Tibial nerve (tissue), 4 donors: ENCODE measurements around the gene ATP9B. TPM values are rescaled to one million over a fixed set of nuclear protein-coding genes. Genes with fewer than 3 reads are reported as not detected.

ENCODE experiments used
- DNase-seq, 2 donors: peaks; one replicate each; pipeline ENCODE4 v3.0.0-alpha.2; 2019; ENCODE audit warnings: low spot score in 2 of 2
- H3K27ac ChIP-seq, 4 donors: fragments of 200-600 bp; sonication (generic) in 3 of 4; one replicate each; pipeline ENCODE4 v1.5.1; 2017 to 2019; ENCODE audit warnings: mild to moderate bottlenecking in 1 of 4
- H3K27me3 ChIP-seq, 2 donors: fragments of 200-600 bp; sonication (generic) in 1 of 2; one replicate each; pipeline versions ENCODE4 v1.5.1 to v1.6.0; 2017 to 2019
- H3K36me3 ChIP-seq, 3 donors: fragments of 200-600 bp; sonication (generic); one replicate each; pipeline ENCODE4 v1.5.1; 2018 to 2019
- H3K4me1 ChIP-seq, 4 donors: fragments of 200-600 bp; sonication (generic) in 3 of 4; one replicate each; pipeline ENCODE4 v1.5.1; 2017 to 2019
- H3K4me3 ChIP-seq, 4 donors: fragments of 200-600 bp; sonication (generic) in 3 of 4; one replicate each; pipeline ENCODE4 v1.5.1; 2017 to 2019; ENCODE audit warnings: mild to moderate bottlenecking in 1 of 4, moderate library complexity in 1 of 4
- H3K9me3 ChIP-seq, 4 donors: fragments of 200-600 bp; sonication (generic) in 3 of 4; one replicate each; pipeline ENCODE4 v1.5.1; 2017 to 2019
- EP300 ChIP-seq, 2 donors: sonication (generic); formaldehyde crosslinking; IDR thresholded peaks; one replicate each; pipeline ENCODE4 v1.6.1; 2017; ENCODE audit warnings: antibody characterized with exemption in 2 of 2, mild to moderate bottlenecking in 1 of 2
- POLR2A ChIP-seq, 2 donors: fragments of 450-650 bp; IDR thresholded peaks; one replicate each; pipeline ENCODE4 v1.6.1; 2017; ENCODE audit warnings: antibody characterized with exemption in 2 of 2, mild to moderate bottlenecking in 2 of 2, moderate library complexity in 2 of 2
- WGBS, 2 donors: methylation state at CpG; one replicate each; pipeline ENCODE4 v1.1.5; 2018; 5-methylcytosine and 5-hydroxymethylcytosine counted together
- total RNA-seq, 4 donors: library from RNA; depleted of rRNA; stranded (reverse); fragments of >200 nt; gene quantifications; one replicate each; pipeline ENCODE4 v1.1.0, GENCODE V29; 2016
- TF ChIP-seq, protein P1 (sequence below), 5 experiments: fragments of 200-600 bp in 3 of 5; fragments of 450-650 bp in 2 of 5; sonication (generic) in 3 of 5; IDR thresholded peaks; one replicate each; pipeline ENCODE4 v1.5.1; 2016 to 2019; ENCODE audit warnings: antibody characterized with exemption in 5 of 5, mild to moderate bottlenecking in 3 of 5, moderate library complexity in 2 of 5

ATP9B gene
- total RNA-seq, 4 donors from 2014 or later, result 56.9 to 68.7 (median 59.8) TPM

DNA sequence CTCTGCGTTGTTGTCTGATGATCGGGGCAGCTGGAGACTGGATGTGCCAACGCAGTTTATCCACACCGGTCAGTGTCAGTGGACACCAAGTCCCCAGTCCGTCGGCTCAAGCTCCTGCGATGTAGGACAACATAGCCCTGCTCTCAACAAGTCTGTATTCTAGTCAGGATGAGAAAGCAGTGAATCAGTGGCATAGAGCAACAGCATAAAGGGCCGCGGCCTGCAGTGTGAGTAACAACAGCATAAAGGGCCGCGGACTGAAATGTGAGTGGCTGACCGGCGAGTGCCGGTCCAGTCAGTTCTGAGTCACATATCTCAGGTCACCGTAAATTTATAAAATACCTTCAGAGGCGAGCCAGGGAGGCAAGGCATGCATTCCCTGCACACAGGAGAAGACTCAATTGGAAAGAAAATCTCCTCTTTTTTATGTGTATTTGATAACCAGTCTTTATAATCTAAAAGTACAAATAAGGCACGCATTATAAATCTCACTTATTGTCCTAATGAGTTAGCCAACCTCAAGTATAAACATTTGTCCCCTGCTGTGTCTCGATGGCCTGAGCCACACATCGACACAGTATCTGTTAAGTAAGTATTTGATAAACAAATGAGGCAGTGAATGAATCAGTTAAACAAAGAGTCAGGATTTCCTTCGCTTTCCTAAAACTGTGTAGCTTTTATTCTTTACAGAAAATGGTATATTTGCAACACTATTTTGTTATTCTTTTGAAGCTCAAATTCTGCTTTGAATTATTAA, 292.8 kb downstream of the ATP9B start:
- 88 to 89% methylated on average over 20 of the region's 20 CpGs for WGBS, 2 donors
- Histone ChIP-seq H3K9me3 (no peaks in the 10 kb centered on the region), H3K27ac (no peak overlapping the region), H3K4me3 (no peak overlapping the region), H3K36me3 (peaks cover 0 to 62% (median 5%) of the 10 kb centered on the region in 3 donors), H3K27me3 (no peaks in the 10 kb centered on the region), H3K4me1 (peaks cover 0 to 19% (median 5%) of the 10 kb centered on the region in 4 donors)
- TF ChIP-seq, protein P1, sequence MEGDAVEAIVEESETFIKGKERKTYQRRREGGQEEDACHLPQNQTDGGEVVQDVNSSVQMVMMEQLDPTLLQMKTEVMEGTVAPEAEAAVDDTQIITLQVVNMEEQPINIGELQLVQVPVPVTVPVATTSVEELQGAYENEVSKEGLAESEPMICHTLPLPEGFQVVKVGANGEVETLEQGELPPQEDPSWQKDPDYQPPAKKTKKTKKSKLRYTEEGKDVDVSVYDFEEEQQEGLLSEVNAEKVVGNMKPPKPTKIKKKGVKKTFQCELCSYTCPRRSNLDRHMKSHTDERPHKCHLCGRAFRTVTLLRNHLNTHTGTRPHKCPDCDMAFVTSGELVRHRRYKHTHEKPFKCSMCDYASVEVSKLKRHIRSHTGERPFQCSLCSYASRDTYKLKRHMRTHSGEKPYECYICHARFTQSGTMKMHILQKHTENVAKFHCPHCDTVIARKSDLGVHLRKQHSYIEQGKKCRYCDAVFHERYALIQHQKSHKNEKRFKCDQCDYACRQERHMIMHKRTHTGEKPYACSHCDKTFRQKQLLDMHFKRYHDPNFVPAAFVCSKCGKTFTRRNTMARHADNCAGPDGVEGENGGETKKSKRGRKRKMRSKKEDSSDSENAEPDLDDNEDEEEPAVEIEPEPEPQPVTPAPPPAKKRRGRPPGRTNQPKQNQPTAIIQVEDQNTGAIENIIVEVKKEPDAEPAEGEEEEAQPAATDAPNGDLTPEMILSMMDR (IDR thresholded peaks at IDR 0.05), result no peak
- TF ChIP-seq EP300 (IDR thresholded peaks at IDR 0.05) (no peak), POLR2A (IDR thresholded peaks at IDR 0.05) (no peak)
- no peak for DNase-seq

DNA sequence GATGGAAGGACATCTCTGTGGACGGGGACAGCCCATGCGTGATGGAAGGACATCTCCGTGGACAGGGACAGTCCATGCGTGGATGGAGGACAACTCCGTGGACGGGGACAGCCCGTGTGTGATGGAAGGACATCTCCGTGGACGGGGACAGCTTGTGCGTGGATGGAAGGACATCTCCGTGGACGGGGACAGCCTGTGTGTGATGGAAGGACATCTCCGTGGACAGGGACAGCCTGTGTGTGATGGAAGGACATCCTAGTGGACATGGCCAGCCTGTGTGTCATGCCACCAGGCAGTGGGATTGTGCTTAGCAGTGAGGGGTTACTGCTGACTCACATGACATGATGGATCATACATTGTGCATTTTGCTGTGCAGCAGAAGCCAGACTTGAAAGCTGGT, 296.5 kb downstream of the ATP9B start:
- no peak for DNase-seq
- Histone ChIP-seq H3K9me3 (no peaks in the 10 kb centered on the region), H3K4me1 (peaks cover 0 to 33% (median 8%) of the 10 kb centered on the region in 4 donors), H3K27me3 (no peaks in the 10 kb centered on the region), H3K4me3 (no peak overlapping the region), H3K27ac (peak overlapping the region; percentile 58 to 83 (median 74)), H3K36me3 (peaks cover 0 to 49% (median 5%) of the 10 kb centered on the region in 3 donors)
- 92% methylated on average over 13 of the region's 13 CpGs for WGBS, 2 donors
- TF ChIP-seq EP300 (IDR thresholded peaks at IDR 0.05) (no peak), POLR2A (IDR thresholded peaks at IDR 0.05) (no peak)
- TF ChIP-seq, protein P1 (IDR thresholded peaks at IDR 0.05), result no peak

DNA sequence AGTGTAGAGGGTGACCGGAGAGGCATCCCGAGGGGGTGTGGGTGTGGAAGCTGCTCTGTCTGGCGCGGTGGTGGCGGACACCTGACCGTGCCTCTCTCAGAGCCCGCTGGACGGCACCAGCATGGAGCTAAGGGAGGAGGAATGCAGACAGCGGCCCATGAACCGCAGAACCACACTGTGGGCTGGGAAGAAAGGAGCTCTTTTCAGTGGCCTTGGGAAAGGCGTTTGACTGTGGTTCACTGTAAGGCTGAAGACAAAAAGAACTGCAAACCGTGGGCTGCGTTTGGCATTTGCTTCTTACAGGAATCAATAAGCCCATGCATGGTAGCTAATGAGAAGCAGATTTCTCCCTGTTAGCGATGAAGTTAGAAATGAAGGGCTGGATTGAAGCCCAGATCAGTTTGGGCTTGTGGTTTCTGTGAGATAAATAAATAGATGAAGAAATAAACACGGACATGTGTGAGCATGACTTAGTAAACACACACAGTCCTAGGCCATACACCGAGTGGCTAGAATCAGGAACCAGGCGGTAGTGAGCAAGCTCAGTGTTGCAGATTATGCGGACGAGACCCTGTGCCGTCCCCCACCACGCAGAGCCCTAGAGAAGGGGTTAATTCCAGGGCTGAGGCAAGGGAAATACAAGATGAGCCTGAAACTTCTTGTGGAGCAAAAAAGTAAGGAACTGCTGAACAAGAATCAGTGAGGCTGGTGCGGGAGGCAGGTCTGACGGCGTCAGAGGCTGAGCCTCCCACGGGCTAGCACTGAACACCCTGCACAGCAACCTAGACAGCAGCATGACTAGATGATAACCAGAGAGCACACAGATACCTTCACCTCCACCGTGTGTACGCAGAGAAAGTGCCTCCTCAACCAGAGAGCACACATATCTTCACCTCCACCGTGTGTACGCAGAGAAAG, 297.2 kb downstream of the ATP9B start:
- Histone ChIP-seq H3K27ac (peak overlapping the region; percentile 58 to 83 (median 74)), H3K27me3 (no peaks in the 10 kb centered on the region), H3K4me1 (peaks cover 0 to 33% (median 8%) of the 10 kb centered on the region in 4 donors), H3K9me3 (no peaks in the 10 kb centered on the region), H3K4me3 (no peak overlapping the region), H3K36me3 (peaks cover 0 to 45% (median 5%) of the 10 kb centered on the region in 3 donors)
- WGBS, 2 donors, result 36 to 42% methylated on average over 29 of the region's 29 CpGs
- no peak for DNase-seq
- TF ChIP-seq POLR2A (IDR thresholded peaks at IDR 0.05) (peak in 1 of 2 donors; percentile 10), EP300 (IDR thresholded peaks at IDR 0.05) (peak in 1 of 2 donors; percentile 85)
- TF ChIP-seq, protein P1 (IDR thresholded peaks at IDR 0.05), result no peak

DNA sequence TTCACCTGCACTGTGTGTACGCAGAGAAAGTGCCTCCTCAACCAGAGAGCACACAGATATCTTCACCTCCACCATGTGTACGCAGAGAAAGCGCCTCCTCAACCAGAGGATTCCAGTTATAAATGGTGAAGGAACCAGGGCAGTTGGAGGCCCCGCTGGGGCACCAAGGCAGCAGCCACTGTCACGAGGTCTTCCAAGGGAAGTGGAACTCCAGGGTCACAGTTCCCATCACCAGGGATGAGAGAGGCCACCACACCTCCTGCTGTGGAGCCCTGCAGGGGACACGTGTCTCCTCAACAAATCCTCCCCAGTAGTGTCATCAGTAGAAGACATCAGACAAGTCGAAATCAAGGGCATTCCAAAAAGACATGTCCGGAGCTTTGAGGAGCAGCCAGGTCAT, 298.3 kb downstream of the ATP9B start:
- peaks cover 0 to 36% (median 9%) of the 10 kb centered on the region in 4 donors for H3K4me1 ChIP-seq
- TF ChIP-seq EP300 (IDR thresholded peaks at IDR 0.05) (no peak), POLR2A (IDR thresholded peaks at IDR 0.05) (no peak)
- TF ChIP-seq, protein P1 (IDR thresholded peaks at IDR 0.05), result no peak
- H3K36me3 ChIP-seq, result peaks cover 0 to 34% (median 0%) of the 10 kb centered on the region in 3 donors
- no peak overlapping the region for H3K4me3 ChIP-seq
- H3K27me3 ChIP-seq, result no peaks in the 10 kb centered on the region
- WGBS, 2 donors, result 78 to 82% methylated on average over 8 of the region's 8 CpGs
- no peak for DNase-seq
- no peaks in the 10 kb centered on the region for H3K9me3 ChIP-seq
- peak overlapping the region in 2 of 4 donors; percentile 68 to 75 for H3K27ac ChIP-seq
